HFF-Myc (cell line): Measurements from ENCODE around the gene SCT.

ENCODE experiments used
- DNase-seq: peaks from one replicate; pipeline ENCODE4 v3.0.0-alpha.2; 2011; ENCODE audit warnings: low read depth; ENCODE audit errors: extremely low read depth
- H3K4me3 ChIP-seq: replicated peaks from 2 replicates; pipeline ENCODE4 v1.5.1; 2011; ENCODE audit warnings: low read depth, mild to moderate bottlenecking, control low read depth, low read length
- TF ChIP-seq, protein P1 (sequence below): IDR thresholded peaks from 2 replicates; pipeline ENCODE4 v1.5.1; 2012; ENCODE audit warnings: mild to moderate bottlenecking, low read depth, low read length, control low read depth; ENCODE audit errors: missing control alignments

Gene SCT

DNA sequence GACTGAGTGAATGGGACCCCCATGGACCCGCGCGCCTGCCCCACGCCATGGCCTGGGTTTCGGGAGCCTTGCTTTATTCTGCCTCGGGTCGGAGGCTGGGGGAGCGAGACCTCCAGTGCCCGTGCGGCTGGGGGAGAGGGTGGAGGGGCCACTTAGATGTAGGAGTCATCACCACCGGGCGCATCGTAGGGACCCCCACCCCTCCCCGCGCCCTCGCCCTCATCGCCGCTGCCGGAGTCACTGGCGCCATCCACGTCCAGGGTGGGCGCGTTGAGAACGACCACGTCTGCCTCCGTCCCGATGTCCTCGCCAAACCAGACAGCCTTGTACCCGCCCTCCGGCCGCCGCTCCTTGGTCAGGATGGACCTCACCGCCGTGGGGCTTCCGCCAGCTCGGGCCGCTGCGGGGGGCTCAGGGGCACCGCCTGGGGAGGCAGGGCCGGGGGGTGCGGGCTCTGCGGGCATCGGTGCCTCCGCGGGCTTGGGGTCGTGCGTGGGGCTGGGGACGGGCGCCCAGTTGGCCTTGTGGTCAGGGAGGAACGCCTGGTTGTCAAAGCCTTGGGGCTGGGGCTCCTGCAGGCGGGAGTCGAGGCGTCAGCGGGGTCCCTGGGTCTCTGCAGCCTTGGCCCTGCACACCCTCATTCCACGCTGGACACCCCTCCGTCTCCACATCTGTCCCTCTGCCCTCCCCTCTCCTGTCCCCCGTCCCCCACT is 9.6 kb downstream of the SCT start:
- TF ChIP-seq, protein P1, sequence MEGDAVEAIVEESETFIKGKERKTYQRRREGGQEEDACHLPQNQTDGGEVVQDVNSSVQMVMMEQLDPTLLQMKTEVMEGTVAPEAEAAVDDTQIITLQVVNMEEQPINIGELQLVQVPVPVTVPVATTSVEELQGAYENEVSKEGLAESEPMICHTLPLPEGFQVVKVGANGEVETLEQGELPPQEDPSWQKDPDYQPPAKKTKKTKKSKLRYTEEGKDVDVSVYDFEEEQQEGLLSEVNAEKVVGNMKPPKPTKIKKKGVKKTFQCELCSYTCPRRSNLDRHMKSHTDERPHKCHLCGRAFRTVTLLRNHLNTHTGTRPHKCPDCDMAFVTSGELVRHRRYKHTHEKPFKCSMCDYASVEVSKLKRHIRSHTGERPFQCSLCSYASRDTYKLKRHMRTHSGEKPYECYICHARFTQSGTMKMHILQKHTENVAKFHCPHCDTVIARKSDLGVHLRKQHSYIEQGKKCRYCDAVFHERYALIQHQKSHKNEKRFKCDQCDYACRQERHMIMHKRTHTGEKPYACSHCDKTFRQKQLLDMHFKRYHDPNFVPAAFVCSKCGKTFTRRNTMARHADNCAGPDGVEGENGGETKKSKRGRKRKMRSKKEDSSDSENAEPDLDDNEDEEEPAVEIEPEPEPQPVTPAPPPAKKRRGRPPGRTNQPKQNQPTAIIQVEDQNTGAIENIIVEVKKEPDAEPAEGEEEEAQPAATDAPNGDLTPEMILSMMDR, result no peak
- no peak for DNase-seq
- no peak overlapping the region for H3K4me3 ChIP-seq

DNA sequence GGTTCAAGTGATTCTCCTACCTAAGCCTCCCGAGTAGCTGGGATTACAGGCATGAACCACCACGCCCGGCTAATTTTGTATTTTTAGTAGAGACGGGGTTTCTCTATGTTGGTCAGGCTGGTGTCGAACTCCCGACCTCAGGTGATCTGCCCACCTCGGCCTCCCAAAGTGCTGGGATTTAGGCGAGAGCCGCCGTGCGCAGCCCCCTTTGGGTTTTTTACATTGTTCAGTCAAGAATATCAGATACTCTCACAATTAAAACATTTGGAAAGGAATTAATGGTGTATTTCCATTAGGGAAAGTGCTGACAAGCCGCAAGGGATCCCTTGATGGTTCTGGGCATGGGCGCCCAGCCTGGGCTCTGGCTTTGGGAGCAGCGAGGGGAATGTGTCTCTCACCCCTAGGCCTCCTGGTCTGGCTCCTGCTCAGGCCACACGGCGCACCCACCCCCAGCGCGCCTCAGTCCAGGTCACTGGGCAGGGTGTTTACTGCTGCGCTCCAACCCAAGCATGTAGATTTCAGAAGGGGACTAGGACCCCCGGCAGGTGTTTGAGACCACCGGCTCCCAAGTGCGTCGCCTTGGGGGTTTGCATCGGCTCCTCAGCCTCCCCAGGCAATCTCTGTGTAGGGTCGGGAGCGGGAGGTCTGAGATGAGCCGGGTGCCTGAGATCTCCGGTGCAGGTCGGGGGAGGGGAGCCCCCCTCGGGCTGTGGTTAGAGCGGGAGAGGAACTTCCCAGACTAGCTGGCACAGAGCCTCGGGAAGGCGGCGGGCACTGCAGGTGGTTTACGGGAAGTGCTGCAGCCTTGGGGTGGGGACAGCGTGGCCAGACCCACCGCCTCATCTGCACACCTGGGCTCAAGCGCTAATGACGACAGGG is 10.4 kb downstream of the SCT start:
- TF ChIP-seq, protein P1, result no peak
- H3K4me3 ChIP-seq, result no peak overlapping the region
- DNase-seq, result no peak

DNA sequence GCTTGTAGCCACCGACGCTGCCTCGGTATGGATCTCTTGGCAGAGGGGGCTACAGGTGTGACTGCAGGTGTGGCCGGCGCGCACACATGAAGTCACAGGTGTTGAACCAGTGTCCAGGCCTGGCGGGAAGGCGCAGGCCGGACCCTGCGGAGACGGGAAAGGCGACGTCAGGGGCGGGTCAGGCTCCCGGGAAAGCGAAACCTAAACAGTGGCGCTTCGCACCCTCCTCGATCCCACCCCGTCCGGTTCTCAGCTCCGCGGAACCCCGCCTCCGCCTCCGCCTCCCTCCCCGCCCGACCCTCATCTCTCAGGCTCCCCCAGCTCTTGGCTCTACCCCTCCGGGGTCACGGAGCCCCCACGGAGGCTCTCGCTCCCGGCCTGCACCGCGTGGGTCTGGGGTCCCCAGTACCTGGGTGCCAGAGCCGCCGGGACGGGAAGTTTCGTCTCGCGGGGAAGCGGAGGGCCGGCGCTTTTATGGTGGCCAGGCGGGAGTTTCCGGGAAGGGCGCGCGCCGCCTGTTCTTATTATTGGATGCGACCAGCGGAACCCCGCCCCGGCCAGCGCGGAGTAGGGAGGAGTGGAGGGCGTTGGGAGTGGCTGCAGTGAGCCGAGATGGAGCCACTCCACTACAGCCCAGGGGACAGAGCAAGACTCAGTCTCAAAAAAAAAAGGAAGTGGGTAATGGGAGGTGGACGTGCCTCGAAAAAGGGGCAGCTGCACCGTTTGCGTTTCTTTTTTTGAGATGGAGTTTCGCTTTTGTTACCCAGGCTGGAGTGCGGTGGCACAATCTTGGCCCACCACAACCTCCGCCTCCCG is 11.3 kb downstream of the SCT start, which contains the start of gene IRF7:
Gene IRF7 (minus strand): TSS at position 447 of the 816 bp plus-strand sequence. CDS start 586 bp downstream, outside the sequence.
- H3K4me3 ChIP-seq, result peak within 1 kb of the TSS; percentile 53
- DNase-seq, result peak; percentile 43
- TF ChIP-seq, protein P1, result no peak

DNA sequence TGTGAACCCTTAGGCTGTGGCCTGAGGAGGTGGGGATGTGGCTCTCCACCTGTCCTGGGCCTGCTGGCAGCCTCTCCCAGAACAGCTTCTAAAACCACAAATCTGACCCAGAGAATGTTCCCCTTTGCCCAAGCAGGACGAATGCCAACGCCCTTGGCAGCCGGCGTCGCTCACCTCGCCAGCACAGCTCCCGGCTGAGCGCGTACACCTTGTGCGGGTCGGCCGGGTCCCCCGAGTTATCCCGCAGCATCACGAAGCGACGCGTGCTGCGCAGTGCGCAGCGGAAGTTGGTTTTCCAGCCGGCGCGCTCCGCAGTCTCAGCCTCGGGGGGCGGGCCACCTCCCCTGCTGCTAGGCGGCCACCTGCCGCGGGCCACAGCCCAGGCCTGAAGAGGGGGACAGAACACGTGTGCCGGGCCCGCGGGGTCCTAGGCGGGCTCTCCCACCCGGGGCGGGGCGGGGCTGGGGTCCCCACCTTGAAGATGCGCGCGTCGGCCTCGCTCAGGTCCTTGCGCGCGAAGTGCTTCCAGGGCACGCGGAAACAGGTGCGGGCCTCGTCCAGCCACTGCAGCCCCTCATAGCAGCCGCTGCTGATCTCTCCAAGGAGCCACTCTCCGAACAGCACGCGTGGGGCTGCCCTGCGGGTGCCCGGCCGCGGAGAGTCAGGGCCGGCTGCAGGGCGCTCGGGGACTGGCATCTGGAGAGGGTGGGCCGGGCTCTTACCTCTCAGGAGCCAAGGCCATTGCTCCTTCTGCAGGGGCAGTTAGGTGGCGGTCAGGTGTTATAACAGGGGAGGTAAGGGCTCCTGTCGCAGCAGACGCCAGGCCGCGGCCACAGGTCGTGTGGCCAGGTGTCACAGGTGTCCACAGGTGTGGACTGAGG is 12.1 kb downstream of the SCT start:
- peak overlapping the region; percentile 53 for H3K4me3 ChIP-seq
- TF ChIP-seq, protein P1, result no peak
- no peak for DNase-seq

DNA sequence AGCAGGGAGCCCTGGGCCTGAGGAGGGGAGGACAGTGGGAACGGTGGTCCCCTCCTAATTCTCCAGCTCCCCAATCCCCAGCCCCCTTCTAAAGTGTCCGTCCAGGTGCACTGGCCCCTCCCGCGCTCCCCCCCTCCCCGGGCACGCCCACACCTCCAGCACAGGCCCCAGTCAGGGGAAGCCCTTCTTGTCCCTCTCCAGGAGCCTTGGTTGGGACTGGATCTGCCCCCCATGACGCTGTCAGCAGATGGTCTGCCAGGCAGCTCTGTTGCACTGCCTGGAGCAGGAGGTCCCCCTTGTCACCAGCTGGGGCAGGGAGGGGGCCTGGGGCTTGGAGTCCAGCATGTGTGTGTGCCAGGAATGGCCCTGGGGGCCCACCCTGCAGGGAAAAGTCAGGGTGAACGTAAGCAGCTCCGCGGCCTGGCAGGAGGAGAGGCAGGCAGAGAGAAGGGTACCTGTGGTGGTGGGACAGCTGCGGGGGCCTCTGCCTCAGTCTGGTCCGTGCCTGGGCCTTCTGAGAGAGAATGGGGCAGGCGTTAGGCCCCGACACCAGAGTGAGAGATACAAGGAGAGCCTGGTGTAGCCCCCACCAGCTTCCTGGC is 12.9 kb downstream of the SCT start:
- H3K4me3 ChIP-seq, result no peak overlapping the region
- no peak for DNase-seq
- TF ChIP-seq, protein P1, result no peak
